K562 (cell line): ENCODE data around the gene METTL25B. TPM values are rescaled to one million over a fixed set of nuclear protein-coding genes. Genes with fewer than 3 reads are reported as not detected.

Experiments
- CHD7 ChIP-seq: fragments of 200-600 bp; sonication (generic); IDR thresholded peaks from one replicate; pipeline ENCODE4 v1.6.1; 2012; ENCODE audit warnings: mild to moderate bottlenecking, low read depth, low read length, inconsistent platforms
- ETS2 ChIP-seq: IDR thresholded peaks from 2 replicates; pipeline ENCODE4 v1.6.1; 2016; ENCODE audit warnings: borderline replicate concordance, missing genetic modification characterization, mild to moderate bottlenecking, moderate library complexity, missing compliant biosample characterization; ENCODE audit not compliant: poor library complexity, severe bottlenecking
- GTF2F1 ChIP-seq: IDR thresholded peaks from 2 replicates; pipeline ENCODE4 v1.6.1; 2011; ENCODE audit warnings: low read depth, low read length, improper control_type of control experiment
- KDM4B ChIP-seq, 2 experiments: fragments of 450-650 bp in 1 of 2; sonication (generic) in 1 of 2; IDR thresholded peaks; 2 replicates each; pipeline ENCODE4 v1.6.1; 2016 to 2017; ENCODE audit warnings: borderline replicate concordance in 2 of 2, antibody characterized with exemption in 1 of 2, low read depth in 1 of 2, mild to moderate bottlenecking in 1 of 2
- MCM2 ChIP-seq: fragments of 450-650 bp; IDR thresholded peaks from 2 replicates; pipeline ENCODE4 v1.6.1; 2017; ENCODE audit warnings: low read depth, mild to moderate bottlenecking
- MTA1 ChIP-seq: fragments of 450-650 bp; IDR thresholded peaks from 2 replicates; pipeline ENCODE4 v1.6.1; 2017; ENCODE audit warnings: borderline replicate concordance
- POLR2H ChIP-seq: IDR thresholded peaks from 2 replicates; pipeline ENCODE4 v1.6.1; 2016; ENCODE audit warnings: missing genetic modification characterization, low read depth, mild to moderate bottlenecking, control low read depth, missing compliant biosample characterization, moderate library complexity
- STAT5A ChIP-seq: IDR thresholded peaks from 2 replicates; pipeline ENCODE4 v1.6.1; 2012; ENCODE audit warnings: low read length, inconsistent platforms, borderline replicate concordance
- TBL1XR1 ChIP-seq, 2 experiments: IDR thresholded peaks; 2 replicates each; pipeline ENCODE4 v1.6.1; 2012; ENCODE audit warnings: improper control_type of control experiment in 2 of 2, low read length in 2 of 2, mild to moderate bottlenecking in 1 of 2
- ZNF263 ChIP-seq: sonication (generic); formaldehyde crosslinking; IDR thresholded peaks from 2 replicates; pipeline ENCODE4 v1.8.0; 2022; ENCODE audit warnings: mild to moderate bottlenecking, missing genetic modification reagents, borderline replicate concordance
- ZNF696 ChIP-seq: fragments of 250-450 bp; sonication (Bioruptor Pico); conservative IDR thresholded peaks from 2 replicates; pipeline ENCODE4 v1.4.0; 2020; ENCODE audit warnings: mild to moderate bottlenecking, moderate library complexity
- polyA plus RNA-seq, 8 experiments: library from polyadenylated mRNA; depleted of rRNA in 4 of 8; stranded (reverse) in 5 of 8; unstranded in 3 of 8; fragments of >200 nt; fragmentation: Nextera tagmentation in 2 of 8; fragmentation: Illumina TruSeq in 1 of 8; extraction: Ambion mirVana in 2 of 8; extraction: Trizol in 1 of 8; gene quantifications; 2 replicates each; pipeline versions ENCODE4 v1.2.1 to v1.2.3, GENCODE V29; 2011 to 2014; ENCODE audit warnings: inconsistent platforms in 1 of 8, missing spikeins in 1 of 8
- total RNA-seq, 7 experiments: library from RNA; depleted of rRNA in 6 of 7; stranded (reverse); fragments of >200 nt in 6 of 7; fragmentation: Illumina TruSeq in 2 of 7; extraction: Trizol in 2 of 7; gene quantifications; 2 replicates each; pipeline versions ENCODE4 v1.2.1 to v1.2.3, GENCODE V29; 2011 to 2021; ENCODE audit warnings: low replicate concordance in 1 of 7
- TF ChIP-seq, protein P1 (sequence below), 2 experiments: IDR thresholded peaks; 2 replicates each; pipeline ENCODE4 v1.6.1; 2011; ENCODE audit warnings: borderline replicate concordance in 1 of 2, control low read depth in 1 of 2, low read depth in 1 of 2, low read length in 1 of 2, mild to moderate bottlenecking in 1 of 2, mixed read lengths in 1 of 2, moderate library complexity in 1 of 2; ENCODE audit not compliant: insufficient read depth in 1 of 2, insufficient read length in 1 of 2, poor library complexity in 1 of 2, severe bottlenecking in 1 of 2; ENCODE audit errors: extremely low read depth in 1 of 2

METTL25B gene
- total and polyA plus RNA-seq, 9 of the 15 experiments (the other 6 are each of a cell fraction or from before 2014, with no cell fraction given): 7.7 to 48.3 (median 33.1) TPM

DNA sequence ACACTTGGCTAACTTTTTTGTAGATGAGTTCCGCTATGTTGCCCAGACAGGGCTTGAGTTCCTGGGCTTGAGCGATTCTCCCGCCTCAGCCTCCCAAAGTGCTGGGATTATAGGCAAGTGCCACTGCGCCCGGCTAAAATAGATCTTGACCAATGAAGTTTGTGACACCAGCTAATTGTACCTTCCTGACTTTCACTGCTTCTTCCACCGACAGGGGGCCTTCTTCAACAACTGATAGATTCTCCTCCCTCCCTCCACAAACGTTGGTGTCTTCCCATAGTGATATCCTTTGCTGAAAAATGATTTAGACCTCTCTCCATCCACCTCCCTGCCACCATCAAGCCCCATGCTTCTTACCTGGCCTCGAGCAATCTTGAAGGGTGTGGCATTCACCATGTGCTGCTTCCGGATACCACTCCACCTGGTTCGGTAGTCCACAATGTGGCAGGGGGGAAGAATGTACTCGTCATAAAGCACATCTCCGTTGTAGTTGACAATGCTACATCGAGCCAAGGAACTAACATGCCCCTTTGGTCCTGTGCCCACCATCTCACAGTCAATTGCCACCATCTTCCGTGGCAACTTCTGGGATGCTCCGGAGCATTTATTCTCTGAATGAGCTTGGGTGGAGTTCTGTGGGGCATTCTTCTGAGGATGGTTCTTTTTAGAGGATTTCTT is 1.6 kb upstream of the METTL25B start (continued):
- TF ChIP-seq CHD7 (no peak), GTF2F1 (no peak), STAT5A (no peak), TBL1XR1 (IDR thresholded peaks at IDR 0.05; ENCODE audit: low read length in 2 of 2) (peak in 1 of 2 experiments; percentile 33; a peak in 1 of 4 replicates), ZNF696 (CRISPR knock-in tag) (no peak), ETS2 (tag) (no peak), MTA1 (no peak), MCM2 (no peak), KDM4B (IDR thresholded peaks at IDR 0.05; ENCODE audit: borderline replicate concordance in 2 of 2, low read depth in 1 of 2) (no peak), POLR2H (no peak), ZNF263 (CRISPR knock-in tag) (peak; percentile 47; the same call in 1 of the 2 replicates)
- TF ChIP-seq, protein P1, sequence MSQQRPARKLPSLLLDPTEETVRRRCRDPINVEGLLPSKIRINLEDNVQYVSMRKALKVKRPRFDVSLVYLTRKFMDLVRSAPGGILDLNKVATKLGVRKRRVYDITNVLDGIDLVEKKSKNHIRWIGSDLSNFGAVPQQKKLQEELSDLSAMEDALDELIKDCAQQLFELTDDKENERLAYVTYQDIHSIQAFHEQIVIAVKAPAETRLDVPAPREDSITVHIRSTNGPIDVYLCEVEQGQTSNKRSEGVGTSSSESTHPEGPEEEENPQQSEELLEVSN (IDR thresholded peaks at IDR 0.05; ENCODE audit: borderline replicate concordance in 1 of 2, extremely low read depth in 1 of 2, insufficient read depth in 1 of 2, insufficient read length in 1 of 2, low read depth in 1 of 2, low read length in 1 of 2, poor library complexity in 1 of 2, severe bottlenecking in 1 of 2): peak in 1 of 2 experiments; percentile 16
